Measurements from ENCODE around the gene CBFA2T2. TPM values are rescaled to one million over a fixed set of nuclear protein-coding genes. Genes with fewer than 3 reads are reported as not detected.

The CBFA2T2 gene
- polyA plus RNA-seq, 3 donors from 2014 or later: 7.5 to 15.5 (median 11.0) TPM

GRCh38 chr20:33667676-33668465 lies 178.0 kb downstream of the CBFA2T2 start:
- Mint-ChIP-seq H3K27ac (peak overlapping the region in 5 of 6 donors; percentile 40 to 78 (median 65)), H3K4me1 (peaks cover 35 to 41% of the 10 kb centered on the region in 2 donors), H3K4me3 (peak overlapping the region; percentile 76 to 95 (median 79)), H3K36me3 (no peaks in the 10 kb centered on the region), H3K9me3 (no peaks in the 10 kb centered on the region), H3K27me3 (ENCODE audit: low read depth in 3 of 3) (peaks cover 3 to 7% (median 4%) of the 10 kb centered on the region in 3 donors)
- DNase-seq: peak; percentile 75 to 80 (median 79)

DNA sequence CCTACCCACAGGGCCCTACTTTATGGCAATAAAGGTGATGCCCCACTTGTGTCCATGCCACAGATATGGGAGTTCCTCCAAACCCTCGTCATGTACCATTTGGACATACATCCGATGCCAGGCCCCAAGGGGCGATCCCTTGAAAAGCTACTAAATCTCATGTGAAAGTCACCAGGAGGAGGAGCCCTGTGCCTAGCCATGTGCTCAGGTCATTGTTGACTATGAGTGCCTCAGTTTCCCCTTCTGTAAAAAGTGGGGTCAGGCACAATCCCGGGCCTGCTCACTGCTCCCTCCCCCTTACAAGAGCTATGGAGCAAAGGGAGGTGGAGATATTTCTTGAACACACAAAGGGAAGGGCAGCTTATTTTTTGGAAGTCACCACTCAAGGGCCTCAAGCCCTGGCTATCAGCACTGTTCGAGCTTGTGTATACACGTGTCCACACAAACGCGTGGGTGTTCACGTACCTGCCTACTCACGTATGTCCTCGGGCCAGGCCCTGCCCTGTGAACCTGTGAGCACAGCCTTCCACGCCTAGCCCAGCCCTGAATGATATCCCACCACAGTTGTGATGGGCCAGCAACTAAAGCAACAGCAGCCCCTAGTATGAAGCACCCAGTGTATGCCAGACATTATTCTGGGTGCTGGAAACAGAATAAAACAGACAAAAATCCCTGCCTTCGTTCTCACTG lies 178.7 kb downstream of the CBFA2T2 start:
- DNase-seq: no peak
- Mint-ChIP-seq H3K36me3 (no peaks in the 10 kb centered on the region), H3K27me3 (ENCODE audit: low read depth in 3 of 3) (peaks cover 2 to 6% (median 4%) of the 10 kb centered on the region in 3 donors), H3K27ac (peak overlapping the region in 4 of 6 donors; percentile 42 to 74 (median 60)), H3K9me3 (no peaks in the 10 kb centered on the region), H3K4me1 (peaks cover 38 to 39% of the 10 kb centered on the region in 2 donors), H3K4me3 (peak overlapping the region; percentile 52 to 85 (median 77))

DNA sequence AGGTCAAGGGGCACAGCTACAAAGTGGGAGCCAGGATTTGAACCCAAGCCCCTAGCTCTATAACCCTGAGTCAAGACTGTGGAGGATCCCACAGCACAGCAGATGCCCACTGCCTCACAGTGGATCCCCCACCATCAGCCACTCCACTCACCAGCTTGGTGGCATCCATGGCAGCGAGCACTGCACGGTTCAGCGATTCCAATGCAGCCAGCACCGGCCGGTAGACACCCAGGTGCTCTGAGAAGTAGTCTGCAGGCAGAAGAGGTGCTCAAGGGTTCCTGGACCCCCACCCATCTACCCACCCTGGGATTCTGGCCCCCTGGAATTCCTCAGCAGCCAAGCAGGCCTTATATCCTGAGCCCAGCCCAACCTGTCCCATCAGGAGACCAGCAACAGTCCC lies 179.3 kb downstream of the CBFA2T2 start:
- Mint-ChIP-seq H3K27ac (peak overlapping the region in 2 of 6 donors; percentile 19 to 74), H3K27me3 (ENCODE audit: low read depth in 3 of 3) (peaks cover 3 to 5% (median 4%) of the 10 kb centered on the region in 3 donors), H3K4me3 (no peak overlapping the region), H3K36me3 (no peaks in the 10 kb centered on the region), H3K9me3 (no peaks in the 10 kb centered on the region), H3K4me1 (peaks cover 38% of the 10 kb centered on the region in 2 donors)
- no peak for DNase-seq

- Mint-ChIP-seq H3K27me3 (ENCODE audit: low read depth in 3 of 3) (peaks cover 2 to 5% (median 3%) of the 10 kb centered on the region in 3 donors), H3K4me1 (peaks cover 34% of the 10 kb centered on the region in 2 donors), H3K27ac (no peak overlapping the region), H3K9me3 (no peaks in the 10 kb centered on the region), H3K36me3 (no peaks in the 10 kb centered on the region), H3K4me3 (peak overlapping the region in 1 of 5 donors; percentile 34)
- no peak for DNase-seq
These were observed 180.2 kb downstream of the CBFA2T2 start for GRCh38 chr20:33669873-33670640.

- peaks cover 31% of the 10 kb centered on the region in 2 donors for H3K4me1 Mint-ChIP-seq
- H3K9me3 Mint-ChIP-seq: no peaks in the 10 kb centered on the region
- no peak for DNase-seq
- H3K27ac Mint-ChIP-seq: peak overlapping the region in 1 of 6 donors; percentile 76
- no peaks in the 10 kb centered on the region for H3K36me3 Mint-ChIP-seq
- peaks cover 2 to 5% (median 3%) of the 10 kb centered on the region in 3 donors for H3K27me3 Mint-ChIP-seq (ENCODE audit: low read depth in 3 of 3)
- peak overlapping the region in 2 of 5 donors; percentile 40 to 41 for H3K4me3 Mint-ChIP-seq
These were observed 181.0 kb downstream of the CBFA2T2 start for GRCh38 chr20:33670715-33671499.

GRCh38 chr20:33671573-33672288 lies 181.8 kb downstream of the CBFA2T2 start:
- Mint-ChIP-seq H3K36me3 (no peaks in the 10 kb centered on the region), H3K4me1 (peaks cover 23% of the 10 kb centered on the region in 2 donors), H3K9me3 (no peaks in the 10 kb centered on the region), H3K4me3 (peak overlapping the region in 3 of 5 donors; percentile 40 to 52 (median 41)), H3K27ac (peak overlapping the region in 2 of 6 donors; percentile 60 to 71), H3K27me3 (ENCODE audit: low read depth in 3 of 3) (peaks cover under 1 to 3% (median 2%) of the 10 kb centered on the region in 3 donors)
- no peak for DNase-seq

DNA sequence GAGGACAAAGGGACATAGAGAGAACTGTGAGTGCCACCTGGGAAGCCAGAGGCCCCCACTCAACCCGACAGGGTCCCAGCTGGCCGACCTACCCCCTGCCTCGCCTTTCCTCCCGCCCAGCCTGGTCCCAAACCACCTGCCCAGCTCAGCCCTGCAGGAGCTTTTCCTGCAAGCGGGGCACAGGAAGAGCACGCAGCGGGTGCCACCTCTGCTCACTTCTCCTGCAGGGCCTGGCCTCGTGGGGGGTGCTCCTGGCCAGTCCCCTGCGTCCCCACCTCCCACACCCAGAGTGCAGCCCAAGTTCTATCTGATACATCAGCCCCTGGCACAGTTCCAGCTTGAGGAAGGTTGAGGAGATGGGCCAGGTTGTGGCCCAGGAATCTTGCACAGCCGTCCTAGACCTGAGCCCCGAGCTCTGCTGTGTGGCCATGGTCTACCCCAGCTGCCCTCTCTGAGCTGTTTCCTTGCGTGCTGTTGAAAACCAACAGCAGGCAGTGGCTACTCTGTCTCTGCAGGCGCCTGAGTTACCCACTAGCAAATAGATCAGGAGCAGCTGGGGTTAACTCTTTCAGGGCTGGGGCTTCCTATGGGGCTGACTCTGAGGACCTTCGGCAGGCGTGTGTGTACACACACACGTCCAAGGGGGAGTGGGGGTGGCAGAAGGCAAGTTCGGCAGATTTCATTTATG lies 182.7 kb downstream of the CBFA2T2 start:
- no peaks in the 10 kb centered on the region for H3K9me3 Mint-ChIP-seq
- H3K27ac Mint-ChIP-seq: peak overlapping the region in 2 of 6 donors; percentile 16 to 55
- H3K27me3 Mint-ChIP-seq (ENCODE audit: low read depth in 3 of 3): peaks cover 0 to 3% (median 2%) of the 10 kb centered on the region in 3 donors
- peaks cover 21 to 22% of the 10 kb centered on the region in 2 donors for H3K4me1 Mint-ChIP-seq
- no peaks in the 10 kb centered on the region for H3K36me3 Mint-ChIP-seq
- H3K4me3 Mint-ChIP-seq: peak overlapping the region; percentile 66 to 95 (median 92)
- no peak for DNase-seq

DNA sequence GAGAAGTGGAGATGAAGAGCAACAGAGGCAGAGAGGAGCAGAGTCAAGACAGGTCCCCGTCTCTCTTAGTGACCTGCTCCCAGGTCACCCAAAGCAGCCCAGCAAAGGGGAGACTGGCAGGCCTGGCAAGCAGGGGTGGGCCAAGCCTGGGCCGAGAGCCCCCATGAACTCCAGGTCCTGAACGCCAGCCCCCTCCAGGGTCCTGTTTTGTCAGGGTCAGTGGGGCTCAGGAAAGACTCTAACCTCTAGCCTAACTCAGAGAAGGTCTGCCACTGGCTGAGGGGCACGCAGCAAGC lies 183.2 kb downstream of the CBFA2T2 start:
- Mint-ChIP-seq H3K27ac (peak overlapping the region in 2 of 6 donors; percentile 16 to 55), H3K4me1 (peaks cover 19 to 21% of the 10 kb centered on the region in 2 donors), H3K9me3 (no peaks in the 10 kb centered on the region), H3K36me3 (no peaks in the 10 kb centered on the region), H3K4me3 (peak overlapping the region; percentile 90 to 97 (median 92)), H3K27me3 (ENCODE audit: low read depth in 3 of 3) (peaks cover 0 to 3% (median 2%) of the 10 kb centered on the region in 3 donors)
- no peak for DNase-seq

DNA sequence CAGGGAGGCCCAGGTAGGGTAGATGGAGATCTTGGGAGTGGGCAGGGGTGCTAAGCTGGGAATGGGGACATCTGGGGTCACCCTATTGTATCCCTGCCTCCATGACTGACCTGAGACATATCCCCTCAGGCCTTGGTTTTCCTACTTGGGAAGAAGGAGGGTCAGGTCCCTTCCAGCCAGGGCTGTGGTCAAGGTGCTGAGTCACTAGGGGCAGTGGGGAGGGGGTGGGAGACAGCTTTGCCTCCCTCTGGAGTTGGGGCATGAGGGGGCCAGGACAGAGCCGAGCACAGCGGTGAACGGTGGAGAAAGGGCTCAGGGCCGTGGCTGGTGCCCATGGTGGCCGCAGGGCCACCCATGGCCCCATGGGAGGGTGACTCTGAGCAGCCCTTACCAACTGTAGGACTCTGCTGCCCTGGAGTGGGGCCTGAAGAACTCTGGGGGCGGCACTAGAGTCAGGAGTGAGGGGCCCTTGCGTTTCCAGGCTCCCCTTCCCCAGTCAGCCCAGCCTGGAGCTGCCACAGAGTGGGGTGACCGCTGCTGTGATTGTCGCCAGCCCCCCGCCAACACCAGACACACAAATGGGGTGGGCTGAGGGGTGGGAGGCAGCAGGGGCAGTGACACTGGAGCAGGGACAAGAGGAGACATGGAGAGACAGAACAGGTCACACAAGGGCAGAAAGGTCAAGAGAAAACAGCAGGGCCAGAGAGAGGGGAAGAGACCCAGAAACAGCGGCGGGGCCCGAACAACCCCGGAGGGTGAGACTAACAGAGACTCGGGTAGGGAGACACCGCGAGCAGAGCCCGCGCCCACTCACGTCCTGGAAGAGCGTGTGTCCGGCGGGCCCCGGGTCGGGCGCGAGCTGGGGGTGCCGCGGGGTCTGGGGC lies 183.8 kb downstream of the CBFA2T2 start:
- peaks cover 14 to 17% of the 10 kb centered on the region in 2 donors for H3K4me1 Mint-ChIP-seq
- DNase-seq: no peak
- peaks cover 0 to 3% (median 2%) of the 10 kb centered on the region in 3 donors for H3K27me3 Mint-ChIP-seq (ENCODE audit: low read depth in 3 of 3)

DNA sequence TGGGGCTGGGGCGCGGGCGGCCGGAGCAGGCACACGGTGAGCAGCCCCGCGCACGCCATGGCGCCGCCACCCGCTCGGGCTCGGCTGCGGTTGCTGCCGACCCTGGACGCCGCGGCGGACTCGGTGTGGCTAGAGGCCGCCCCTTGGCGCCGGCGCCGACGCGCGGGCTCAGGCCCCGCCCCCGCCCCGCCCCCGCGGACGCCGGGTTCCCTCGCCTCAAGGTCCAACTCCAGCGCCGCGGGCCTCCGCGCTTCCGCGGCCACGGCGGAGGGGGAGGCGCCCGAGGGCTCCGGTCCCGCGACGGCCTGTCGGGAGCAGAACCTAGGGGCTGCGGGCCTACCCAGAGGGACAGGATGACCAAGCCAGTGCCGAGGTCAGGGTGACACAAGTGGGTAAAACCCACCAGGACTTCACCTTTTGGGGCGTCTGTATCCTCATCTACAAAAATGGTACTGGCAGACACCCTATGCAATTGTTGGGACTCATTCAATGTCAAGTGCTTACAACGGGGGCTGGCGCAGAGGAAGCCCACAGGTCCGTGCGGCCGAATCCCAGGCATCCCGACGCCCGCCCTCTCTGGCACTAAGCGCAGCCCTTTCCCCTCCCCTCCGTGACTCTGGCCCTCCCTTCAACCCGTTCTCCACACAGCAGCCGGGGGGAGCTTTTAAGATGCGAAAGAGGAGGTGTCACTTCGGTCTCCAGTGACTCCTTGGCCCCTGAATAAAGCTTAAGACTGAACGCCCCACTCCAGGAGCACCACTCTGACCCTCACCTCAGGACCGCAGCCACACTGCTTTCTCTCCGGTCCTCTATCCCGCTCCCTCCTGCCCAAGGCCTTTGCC lies 184.6 kb downstream of the CBFA2T2 start, which contains the start of gene NECAB3:
Gene NECAB3 (minus strand): TSS at position 135 of the 842 bp plus-strand sequence. CDS start 76 bp downstream, at position 59.
- Mint-ChIP-seq H3K4me1 (peaks cover 17 to 18% of the 10 kb centered on the region in 2 donors), H3K4me3 (peak within 1 kb of the TSS; percentile 90 to 97 (median 92)), H3K27me3 (ENCODE audit: low read depth in 3 of 3) (peaks cover 0 to 3% (median 2%) of the 10 kb centered on the region in 3 donors)

More for the DNA sequence above, 183.8 kb downstream of the CBFA2T2 start:
- Mint-ChIP-seq H3K4me3 (peak overlapping the region; percentile 90 to 97 (median 92)), H3K27ac (peak overlapping the region; percentile 73 to 86 (median 82)), H3K9me3 (no peaks in the 10 kb centered on the region), H3K36me3 (no peaks in the 10 kb centered on the region)

More for the DNA sequence above, 184.6 kb downstream of the CBFA2T2 start, which contains the start of gene NECAB3:
- Mint-ChIP-seq H3K36me3 (no peaks in the 10 kb centered on the region), H3K27ac (peak within 1 kb of the TSS; percentile 73 to 86 (median 82)), H3K9me3 (no peaks in the 10 kb centered on the region)
- peak; percentile 72 to 77 (median 73) for DNase-seq

Data from immature natural killer cell (primary cell).